Activated T-helper 9 cell treated with anti-CD3 and anti-CD28 coated beads, Interleukin-2, amount 50 U/mL, for 16 hours (primary cell): ENCODE measurements around the gene NECTIN2.
"Not testable (repeated sequence)": the region's sequence is repeated elsewhere in the genome, so short reads cannot be mapped to it uniquely, and the experiment has no call there.

ENCODE experiments used
- DNase-seq: peaks from one replicate; pipeline ENCODE4 v3.0.0-alpha.2; 2020; ENCODE audit warnings: low read depth

NECTIN2 gene

GRCh38 chr19:44817725-44818465, 28.2 kb upstream of the NECTIN2 start:
- no peak for DNase-seq

GRCh38 chr19:44818466-44819031, 27.5 kb upstream of the NECTIN2 start:
- DNase-seq, result no peak

- no peak for DNase-seq
These were observed 26.8 kb upstream of the NECTIN2 start for GRCh38 chr19:44819246-44819832.

GRCh38 chr19:44820648-44821609, 25.2 kb upstream of the NECTIN2 start:
- no peak for DNase-seq

GRCh38 chr19:44822177-44822576, 23.9 kb upstream of the NECTIN2 start:
- no peak for DNase-seq

GRCh38 chr19:44822670-44823372, 23.3 kb upstream of the NECTIN2 start:
- DNase-seq, result no peak

GRCh38 chr19:44823373-44823698, 22.8 kb upstream of the NECTIN2 start:
- DNase-seq, result no peak

GRCh38 chr19:44824761-44825160, 21.3 kb upstream of the NECTIN2 start:
- DNase-seq, result no peak

- not testable (repeated sequence) for DNase-seq
These were observed 13.2 kb upstream of the NECTIN2 start for GRCh38 chr19:44832875-44833274.

- not testable (repeated sequence) for DNase-seq
These were observed 11.7 kb upstream of the NECTIN2 start for GRCh38 chr19:44834399-44834798.

GRCh38 chr19:44839276-44839675, 6.8 kb upstream of the NECTIN2 start:
- DNase-seq, result no peak

GRCh38 chr19:44840811-44841210, 5.3 kb upstream of the NECTIN2 start:
- DNase-seq, result no peak

GRCh38 chr19:44841231-44841630, 4.9 kb upstream of the NECTIN2 start:
- no peak for DNase-seq

- DNase-seq, result no peak
These were observed 848 bp upstream of the NECTIN2 start for GRCh38 chr19:44845286-44845611.

- no peak for DNase-seq
These were observed 502 bp downstream of the NECTIN2 start for GRCh38 chr19:44846455-44847143.

- DNase-seq, result no peak
These were observed 1.3 kb downstream of the NECTIN2 start for GRCh38 chr19:44847144-44848035.

GRCh38 chr19:44848036-44848811, 2.1 kb downstream of the NECTIN2 start:
- no peak for DNase-seq

- DNase-seq, result no peak
These were observed 2.8 kb downstream of the NECTIN2 start for GRCh38 chr19:44848812-44849447.

GRCh38 chr19:44850641-44851109, 4.6 kb downstream of the NECTIN2 start:
- DNase-seq, result no peak
